ENCODE results near the gene MEIS2. TPM values are rescaled to one million over a fixed set of nuclear protein-coding genes. Genes with fewer than 3 reads are reported as not detected.

Gene MEIS2
- total RNA-seq, 2 experiments from 2014 or later, result not detected

DNA sequence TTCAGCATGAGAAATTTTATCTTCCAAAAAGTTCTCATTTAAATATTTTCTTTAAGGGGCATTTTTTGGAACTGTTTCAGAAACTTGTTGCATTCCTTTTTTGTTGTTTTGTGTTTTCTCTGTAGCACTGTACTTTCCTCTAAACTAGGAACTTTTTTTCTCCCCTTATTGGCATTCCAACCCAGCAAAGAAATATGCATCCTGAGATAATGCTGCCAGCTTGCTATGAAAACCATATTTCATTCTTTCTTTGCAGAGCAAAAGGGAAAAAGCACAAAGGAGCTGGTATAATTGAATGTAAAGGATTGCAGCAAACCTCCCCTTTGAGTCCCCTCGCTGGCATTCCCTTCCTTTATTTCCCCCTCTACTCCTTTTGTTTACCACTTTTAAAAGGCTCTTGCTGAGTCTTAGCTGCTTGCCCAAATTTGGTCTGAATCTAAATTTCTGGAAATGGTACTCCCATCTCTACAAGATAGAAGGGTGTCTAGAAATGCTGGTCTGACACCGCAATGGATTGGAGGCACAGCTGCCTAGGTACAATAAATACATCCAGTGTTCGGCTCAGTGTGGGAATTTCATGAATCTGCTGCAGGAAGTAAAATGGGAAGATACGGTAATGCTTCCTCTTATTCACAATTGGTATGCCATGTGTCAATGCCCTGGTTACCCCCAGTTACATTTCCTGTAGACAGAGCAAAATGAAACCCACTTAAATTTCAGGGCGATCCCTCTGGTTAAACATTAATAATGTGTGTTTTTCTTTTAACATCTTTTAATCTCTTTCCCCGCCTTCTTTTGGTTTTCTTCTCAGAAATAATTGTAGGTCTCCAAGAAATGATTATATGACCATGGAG lies 156.6 kb downstream of the MEIS2 start:
- ChIA-PET POLR2A (no interaction called here), CTCF (no interaction called here)

DNA sequence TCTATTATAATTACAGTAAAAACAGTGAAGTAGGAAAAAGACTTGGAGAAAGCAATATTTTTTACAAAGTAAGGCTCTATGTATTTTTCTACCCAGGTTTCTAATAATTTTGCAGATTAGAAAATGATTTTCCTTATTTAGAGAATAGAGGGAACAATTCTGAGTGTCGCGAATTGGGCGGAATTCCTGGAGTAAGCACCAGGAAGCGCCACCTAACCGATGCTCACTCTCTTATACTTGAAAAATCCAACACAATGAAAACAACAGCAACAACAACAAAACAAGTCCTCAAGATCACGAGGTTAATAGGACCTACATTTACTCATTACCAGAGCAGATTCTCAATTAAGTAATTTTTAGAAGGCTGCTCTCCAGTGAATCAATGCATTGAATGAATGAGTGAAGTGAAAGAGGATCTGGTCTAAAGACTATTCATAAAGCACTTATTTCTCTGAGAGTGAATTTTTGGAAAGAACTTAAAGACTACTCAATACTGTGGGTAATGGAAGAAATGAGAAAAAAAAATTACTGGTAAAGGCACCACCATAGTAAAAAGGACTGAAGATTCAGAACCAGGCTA lies 158.0 kb downstream of the MEIS2 start:
- ChIA-PET POLR2A (no interaction called here), CTCF (no interaction called here)

DNA sequence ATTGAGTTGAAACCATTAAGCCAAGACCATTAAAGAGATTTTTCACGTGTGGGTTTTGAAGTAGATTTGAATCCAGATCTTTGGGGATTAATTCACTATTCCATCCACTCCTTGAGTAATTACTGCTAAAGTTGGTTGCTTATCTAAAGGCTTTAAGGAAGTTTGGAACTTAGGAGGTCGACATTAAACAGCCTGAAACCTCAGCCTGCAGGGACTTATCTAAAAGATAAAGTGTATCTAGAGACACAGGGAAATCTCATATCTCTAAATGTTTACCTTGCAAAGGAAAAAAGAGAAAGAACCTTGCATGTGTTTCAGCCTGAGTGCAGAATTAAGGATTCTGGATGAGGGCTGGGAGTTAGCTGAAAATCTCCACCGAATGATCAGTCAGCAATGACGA lies 158.6 kb downstream of the MEIS2 start:
- POLR2A ChIA-PET, result no interaction called here
- CTCF ChIA-PET, result no interaction called here

DNA sequence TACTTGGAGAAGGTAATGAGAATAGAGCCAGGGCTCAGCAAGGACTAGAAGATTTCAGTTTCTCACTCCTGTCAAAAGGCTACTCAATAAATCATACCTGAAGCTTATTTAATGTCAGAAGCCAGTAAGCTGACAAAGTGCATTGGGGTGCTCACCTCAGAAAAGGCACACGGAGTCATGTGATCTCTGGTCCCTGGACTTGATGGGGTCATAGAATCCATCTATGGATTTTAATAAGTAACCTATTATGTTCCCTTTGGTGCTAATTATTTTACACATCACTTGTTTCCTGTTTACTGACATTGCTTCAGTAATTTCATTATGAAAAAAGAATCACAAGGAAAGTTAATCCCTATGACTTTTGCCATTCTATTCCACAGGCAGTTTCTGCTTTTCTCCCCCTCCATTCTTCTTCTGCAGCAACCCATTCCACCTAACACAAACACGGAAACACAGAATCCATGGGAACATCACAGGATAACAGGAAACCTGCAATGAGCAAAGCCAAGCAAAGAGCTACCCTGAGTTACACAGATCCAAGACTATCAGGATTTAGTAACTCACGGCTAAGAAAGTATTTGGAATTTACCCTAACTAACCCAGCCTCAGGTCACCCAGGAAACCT lies 159.6 kb downstream of the MEIS2 start:
- CTCF ChIA-PET, result no interaction called here

DNA sequence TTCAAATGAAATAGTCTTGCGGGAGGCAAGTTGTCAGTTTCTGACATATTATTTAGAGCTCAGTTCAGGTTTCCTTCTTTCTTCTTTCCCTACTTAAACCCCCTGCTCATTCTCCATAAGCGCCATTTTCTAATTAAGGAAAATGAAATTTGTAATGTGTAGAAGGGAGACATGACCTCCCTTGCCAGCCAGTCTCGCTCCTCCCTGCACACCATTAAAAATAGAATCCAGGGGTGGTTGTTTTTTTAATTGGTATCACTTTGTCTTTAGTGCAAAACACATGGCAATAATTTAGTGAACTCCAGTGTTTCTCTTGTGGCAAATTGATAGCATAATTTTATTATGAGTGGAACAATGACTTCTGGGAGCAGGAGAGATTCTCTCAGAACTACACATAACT lies 160.1 kb downstream of the MEIS2 start:
- ChIA-PET CTCF (no interaction called here), POLR2A (no interaction called here)

More for the DNA sequence above, 159.6 kb downstream of the MEIS2 start:
- POLR2A ChIA-PET, result no interaction called here

DNA sequence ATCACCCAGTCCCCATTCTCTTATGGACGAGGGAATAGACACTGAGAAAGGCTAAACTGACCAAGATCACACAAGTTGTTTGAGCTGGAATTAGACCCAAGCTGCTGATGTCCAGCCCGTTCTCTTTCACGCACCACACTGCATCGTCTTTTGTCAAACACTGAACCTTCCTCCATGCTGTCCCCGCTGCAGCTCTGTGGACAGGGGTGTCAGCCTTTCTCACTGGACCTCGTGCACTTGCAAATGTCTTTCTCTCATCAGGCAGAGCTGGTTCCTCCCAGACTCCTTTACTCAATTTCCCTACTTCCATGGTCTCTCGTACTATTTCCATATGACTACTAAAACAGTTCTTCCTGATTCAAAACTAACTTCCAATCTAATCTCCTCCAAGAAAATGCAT lies 161.6 kb downstream of the MEIS2 start:
- CTCF ChIA-PET, result no interaction called here
- POLR2A ChIA-PET, result no interaction called here

DNA sequence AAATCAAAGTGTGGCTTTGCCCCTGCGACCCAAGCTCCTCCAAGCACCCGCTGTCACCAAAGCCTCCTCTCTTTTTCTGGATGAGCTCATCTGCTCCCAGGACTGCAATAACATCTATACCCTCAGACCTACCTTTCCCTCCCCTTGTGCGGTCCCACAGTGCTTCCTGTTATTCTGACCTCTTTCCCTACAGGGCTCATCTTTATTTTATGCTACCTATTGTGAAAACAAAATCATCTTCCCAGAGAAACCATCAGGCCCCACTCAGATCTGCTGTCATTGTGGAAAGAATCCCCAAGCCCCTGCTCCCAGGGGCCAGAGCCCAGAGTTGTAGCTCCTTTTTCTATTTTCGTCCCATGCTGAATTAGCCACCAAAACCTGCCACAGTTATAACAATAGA lies 162.2 kb downstream of the MEIS2 start:
- POLR2A ChIA-PET, result no interaction called here
- CTCF ChIA-PET, result no interaction called here

DNA sequence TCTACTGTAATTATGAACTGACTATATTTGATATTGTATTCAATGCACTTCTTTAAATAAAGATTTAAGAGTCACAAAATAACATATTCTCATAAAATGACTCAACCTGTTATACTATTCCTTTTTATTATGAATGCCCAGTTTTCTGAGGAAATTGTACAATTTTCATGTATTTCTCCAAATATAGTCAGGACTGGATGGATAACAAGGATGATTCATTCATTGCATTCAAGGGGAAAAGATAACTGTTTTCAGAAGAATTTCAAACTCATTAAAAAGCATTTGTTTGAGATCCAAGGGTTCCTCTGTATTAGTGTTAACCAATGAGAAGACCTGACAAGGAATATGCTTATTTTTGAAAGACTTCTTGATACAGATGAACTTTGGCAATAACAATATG lies 163.7 kb downstream of the MEIS2 start:
- ChIA-PET POLR2A (no interaction called here), CTCF (no interaction called here)

DNA sequence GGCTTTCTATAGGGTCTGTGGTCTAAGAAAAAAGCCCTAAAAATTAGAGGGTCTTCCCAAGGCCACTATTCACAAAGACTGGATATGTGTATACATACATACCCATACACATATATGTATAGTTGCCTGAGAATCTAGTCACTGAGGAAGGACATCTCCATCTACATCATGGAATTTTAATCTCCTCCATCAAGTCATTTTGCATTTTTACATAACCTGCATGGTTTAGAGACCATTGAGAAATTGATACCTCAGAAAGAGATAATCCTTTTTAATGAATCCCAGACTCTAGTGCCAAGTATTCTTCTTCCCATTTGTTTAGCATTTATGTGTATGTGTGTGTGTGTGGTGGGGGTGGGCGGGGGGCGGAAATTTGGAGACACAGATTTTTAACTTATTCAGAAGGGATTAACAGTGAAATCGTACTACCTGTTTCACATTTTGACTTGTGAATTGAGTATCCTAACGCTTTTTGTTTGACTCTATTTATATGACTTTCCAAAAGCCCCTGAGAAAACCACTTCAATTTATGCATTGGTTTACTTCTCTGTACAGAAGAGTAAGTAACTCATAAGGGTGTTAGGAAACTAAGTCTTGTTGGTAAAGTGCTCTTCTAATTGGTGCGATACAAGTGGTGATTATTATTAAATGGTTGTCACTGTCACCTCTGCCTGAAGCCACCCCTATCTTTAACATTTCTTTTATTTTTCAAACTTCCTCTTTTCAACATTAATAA lies 166.9 kb downstream of the MEIS2 start:
- POLR2A ChIA-PET, result no interaction called here
- CTCF ChIA-PET, result no interaction called here

DNA sequence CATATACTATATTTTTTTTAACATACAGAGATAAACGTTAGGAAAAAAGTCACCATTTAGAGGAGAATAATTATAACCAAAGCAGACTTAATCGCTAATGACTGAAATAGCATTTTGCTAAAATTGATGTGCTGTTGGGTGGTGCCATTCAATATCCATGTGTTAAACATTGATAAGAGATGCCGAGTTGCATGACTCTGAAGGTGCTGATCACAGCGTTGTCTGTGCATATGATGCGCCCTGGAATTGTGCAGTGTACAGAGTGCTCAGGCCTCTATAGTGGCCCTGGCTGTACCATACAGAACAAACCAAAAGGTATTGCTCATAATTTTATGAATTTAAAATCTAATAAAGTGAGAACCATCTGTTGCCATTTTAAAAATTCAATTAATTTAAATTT lies 168.3 kb downstream of the MEIS2 start:
- ChIA-PET POLR2A (no interaction called here), CTCF (no interaction called here)

DNA sequence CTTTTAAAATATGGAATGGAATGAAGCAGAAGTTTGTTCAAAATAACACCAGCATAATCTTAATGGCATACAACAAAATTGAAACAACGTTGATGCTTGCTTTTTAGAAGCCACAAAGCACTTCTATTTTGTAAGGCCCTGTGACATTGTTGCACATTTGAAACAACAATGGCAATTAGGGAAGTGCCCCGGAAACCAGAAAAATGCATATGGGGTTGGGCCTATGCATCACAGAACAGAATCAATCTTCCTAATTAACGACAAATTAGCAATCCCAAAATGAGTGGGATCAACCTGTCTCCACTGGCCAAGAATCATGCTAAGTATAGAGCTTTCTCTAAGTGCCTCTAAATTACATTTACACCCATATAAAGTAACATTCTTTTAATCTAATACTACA lies 168.9 kb downstream of the MEIS2 start:
- CTCF ChIA-PET, result no interaction called here

DNA sequence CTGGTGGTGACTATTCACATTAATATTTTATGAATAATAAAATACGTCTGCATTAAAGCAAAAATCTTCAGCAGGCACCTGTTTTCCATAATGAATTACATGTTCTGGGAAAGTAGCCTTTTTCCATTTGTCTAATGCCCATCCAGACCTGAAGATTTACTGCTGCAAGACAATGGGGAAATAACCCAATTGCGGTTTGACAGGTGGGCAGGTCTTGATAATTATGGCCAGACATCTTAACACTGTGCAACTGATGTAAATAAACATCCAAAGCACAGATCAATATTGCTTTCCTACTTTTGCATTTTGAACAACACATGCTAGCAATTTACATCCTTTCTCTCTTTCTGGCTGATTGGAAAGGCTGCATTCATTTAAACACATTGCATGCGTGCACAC lies 173.9 kb downstream of the MEIS2 start:
- ChIA-PET CTCF (no interaction called here), POLR2A (no interaction called here)

More for the DNA sequence above, 168.9 kb downstream of the MEIS2 start:
- POLR2A ChIA-PET, result no interaction called here

DNA sequence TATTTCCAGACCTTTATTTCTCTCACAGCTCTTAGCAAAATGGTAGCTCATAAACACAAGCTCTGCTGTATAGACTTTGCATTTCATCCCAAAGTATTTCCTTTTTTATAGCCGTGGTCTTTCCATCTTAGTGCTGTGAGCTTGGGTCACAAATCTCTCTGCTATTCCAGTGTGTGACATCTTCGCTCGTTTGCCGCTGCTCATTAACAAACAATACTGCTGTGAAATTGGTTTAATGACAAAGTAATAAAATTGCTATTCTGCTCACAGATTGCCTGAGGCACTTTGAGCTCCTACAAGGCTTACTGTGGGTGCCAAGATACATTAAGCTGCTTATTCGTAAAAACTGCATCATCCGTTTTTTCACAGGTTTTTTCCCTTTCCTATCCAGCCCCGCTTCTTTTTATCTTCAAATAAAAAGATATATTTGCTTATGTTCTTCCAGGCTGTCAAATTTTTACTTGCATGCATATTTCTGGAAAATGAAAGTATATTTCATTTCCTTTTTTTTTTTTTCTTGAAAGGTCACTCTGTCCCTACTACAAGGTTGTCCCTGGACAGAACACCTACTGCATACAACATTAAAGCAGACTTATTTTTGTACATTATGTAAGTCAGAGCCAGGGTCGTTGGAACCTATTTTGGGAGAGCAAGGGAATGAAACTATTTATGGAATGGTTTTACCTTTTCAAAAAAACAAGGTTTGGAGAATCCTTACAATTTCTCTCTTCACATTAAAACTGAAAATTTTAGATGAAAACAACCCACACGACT lies 174.5 kb downstream of the MEIS2 start:
- ChIA-PET POLR2A (no interaction called here), CTCF (no interaction called here)

DNA sequence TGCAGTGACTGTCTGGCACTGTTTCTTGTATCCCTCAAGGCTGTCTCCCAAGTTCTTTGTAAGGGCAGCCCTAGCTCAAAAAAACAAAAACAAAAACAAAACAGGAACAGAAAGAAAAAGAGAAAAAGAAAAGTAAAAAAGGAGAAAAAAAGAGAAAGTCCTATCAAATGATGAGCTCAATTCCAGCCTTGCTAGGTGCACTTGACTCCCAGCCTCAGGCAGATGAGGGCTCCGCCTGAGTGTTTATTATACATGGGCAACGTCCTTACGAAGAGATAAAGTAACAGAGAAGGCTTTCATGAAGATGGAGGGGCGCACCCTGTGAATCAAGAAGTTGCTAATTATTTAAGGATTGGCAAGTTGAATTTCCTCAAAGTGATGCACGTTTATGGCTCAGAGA lies 175.3 kb downstream of the MEIS2 start:
- CTCF ChIA-PET, result no interaction called here
- POLR2A ChIA-PET, result no interaction called here

DNA sequence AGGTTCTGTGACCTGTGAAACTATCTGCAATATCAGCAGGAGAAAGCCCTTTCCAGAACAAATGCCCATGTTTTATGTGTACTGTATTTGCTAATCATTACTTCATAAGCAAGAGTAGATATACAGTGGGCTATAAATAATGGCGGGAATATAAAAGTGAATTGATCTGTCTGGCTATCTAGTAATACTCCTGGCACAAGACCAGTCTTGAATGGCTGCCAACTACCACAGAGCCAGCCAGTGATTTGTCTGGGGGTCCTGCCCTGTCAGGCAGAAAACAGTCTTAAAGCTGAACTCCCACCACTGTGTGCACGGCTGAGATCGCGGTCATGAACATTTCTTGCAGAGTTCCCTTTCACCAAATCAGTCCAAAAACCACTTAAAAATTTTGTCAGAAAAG lies 176.3 kb downstream of the MEIS2 start:
- POLR2A ChIA-PET, result no interaction called here

DNA sequence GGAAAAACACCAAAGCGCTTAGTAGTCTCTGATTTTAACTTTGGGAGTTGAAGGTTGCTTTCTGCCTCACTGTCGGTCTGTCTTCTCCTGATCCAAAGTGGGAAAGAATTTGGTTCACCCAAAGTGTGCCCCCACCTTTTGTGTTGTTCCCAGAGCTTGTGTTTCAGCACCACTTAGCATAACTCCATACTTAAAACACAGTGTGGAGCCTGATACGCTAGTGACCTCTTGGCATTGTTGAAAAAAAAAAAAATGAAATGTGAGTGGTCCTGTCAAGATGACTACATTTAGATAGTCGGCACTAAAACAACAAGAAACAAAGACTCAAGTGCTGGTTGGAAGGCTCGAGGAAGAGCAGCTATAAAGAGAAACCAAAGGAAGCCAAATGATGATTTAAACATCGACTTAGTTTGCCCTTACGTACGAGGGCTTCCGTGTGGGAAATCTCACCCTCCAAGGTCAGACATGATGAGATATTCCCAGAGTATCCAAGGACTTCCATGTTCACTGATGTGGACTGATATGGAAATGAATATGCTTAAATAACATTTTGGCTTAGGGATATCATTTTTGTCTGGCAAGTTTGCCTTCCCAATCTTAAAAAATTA lies 178.8 kb downstream of the MEIS2 start:
- CTCF ChIA-PET, result no interaction called here
- POLR2A ChIA-PET, result no interaction called here

More for the DNA sequence above, 176.3 kb downstream of the MEIS2 start:
- CTCF ChIA-PET, result no interaction called here

DNA sequence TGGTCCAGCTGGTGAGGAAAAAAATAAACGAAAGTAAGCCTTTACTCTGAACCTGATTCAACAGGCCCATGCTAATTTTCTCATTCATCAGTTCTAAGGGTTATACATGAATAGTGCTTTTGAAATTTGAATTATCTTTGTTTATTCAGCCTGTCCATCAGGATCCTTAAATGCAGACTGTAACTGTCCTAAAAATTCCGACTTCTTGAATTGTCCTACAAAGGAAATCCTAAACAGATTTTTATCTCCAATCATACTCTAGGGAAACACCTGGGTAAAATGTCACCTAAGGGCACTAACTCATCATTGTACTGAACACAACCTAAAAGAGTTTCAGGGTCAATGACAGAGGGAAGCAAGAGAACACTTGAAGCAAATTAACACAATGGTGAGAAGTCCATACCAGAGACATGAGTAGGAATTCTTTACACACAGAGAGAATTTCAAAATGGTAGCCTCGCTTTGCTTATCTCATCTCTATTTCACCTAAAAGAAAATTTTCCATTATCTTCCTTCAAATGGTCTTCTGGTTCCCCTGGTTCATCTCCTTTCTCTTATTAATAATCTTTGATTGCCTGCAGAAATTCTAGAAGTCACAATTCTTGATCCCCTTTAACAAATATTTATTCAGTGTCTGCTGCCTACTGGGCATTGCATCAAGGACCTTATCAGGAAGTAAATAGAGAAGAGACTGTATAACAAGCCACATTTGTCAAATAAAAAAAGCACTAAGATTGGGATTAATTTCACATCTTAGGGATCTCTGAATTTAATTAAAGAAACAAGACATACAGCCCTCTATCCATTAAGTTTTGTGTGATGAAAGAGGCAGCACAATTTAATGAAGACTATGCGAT lies 182.7 kb downstream of the MEIS2 start:
- ChIA-PET POLR2A (no interaction called here), CTCF (no interaction called here)

DNA sequence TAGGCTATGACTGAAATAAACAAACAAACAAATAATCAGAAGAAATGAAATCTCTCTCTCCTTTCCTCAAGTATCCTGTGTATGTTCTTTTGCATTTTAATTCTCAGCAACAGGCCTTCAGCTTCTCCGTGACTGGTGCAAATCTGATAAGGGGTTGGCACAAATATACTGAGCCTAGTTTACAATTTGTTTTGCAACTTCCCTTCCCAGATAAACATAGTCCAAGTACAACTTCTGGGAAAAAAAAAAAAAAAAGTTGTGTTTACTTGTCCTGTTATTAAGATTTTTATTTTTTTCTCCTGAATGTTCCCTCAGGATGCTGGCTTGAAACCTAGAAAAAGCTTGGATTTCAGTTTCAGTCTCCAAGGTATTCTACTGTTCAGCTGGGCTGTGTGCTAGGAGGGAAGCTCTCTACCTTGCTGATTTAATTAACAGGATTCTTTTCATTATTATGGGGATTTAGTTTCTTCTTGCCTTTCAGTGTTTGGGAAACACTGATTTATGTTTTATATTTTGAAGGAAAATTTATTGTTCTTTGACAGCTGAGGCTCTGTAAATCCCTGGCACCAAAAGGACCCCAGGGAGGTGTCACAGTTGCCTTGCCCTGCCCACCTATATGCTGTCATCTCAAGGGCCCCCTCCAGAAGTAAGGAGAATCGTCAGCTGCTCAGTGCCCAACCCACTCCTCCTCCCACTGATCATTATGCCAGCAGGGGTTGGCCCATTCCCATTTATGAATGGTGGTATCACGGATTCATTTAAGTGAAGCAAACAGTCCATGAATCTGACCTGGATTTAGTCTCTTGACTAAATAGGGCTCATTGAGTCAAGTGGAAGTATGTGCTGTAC lies 185.2 kb downstream of the MEIS2 start:
- ChIA-PET POLR2A (no interaction called here), CTCF (no interaction called here)

Measured in activated CD8-positive, alpha-beta memory T cell treated with anti-CD3 and anti-CD28 coated beads for 36 hours (primary cell).